GM12872 (cell line): ENCODE results near the gene APCDD1L.

Experiments
- TF ChIP-seq, protein P1 (sequence below): IDR thresholded peaks from 3 replicates; pipeline ENCODE4 v1.5.1; 2011; ENCODE audit warnings: low read depth, mild to moderate bottlenecking, low read length, moderate library complexity; ENCODE audit not compliant: insufficient read depth

APCDD1L gene

DNA sequence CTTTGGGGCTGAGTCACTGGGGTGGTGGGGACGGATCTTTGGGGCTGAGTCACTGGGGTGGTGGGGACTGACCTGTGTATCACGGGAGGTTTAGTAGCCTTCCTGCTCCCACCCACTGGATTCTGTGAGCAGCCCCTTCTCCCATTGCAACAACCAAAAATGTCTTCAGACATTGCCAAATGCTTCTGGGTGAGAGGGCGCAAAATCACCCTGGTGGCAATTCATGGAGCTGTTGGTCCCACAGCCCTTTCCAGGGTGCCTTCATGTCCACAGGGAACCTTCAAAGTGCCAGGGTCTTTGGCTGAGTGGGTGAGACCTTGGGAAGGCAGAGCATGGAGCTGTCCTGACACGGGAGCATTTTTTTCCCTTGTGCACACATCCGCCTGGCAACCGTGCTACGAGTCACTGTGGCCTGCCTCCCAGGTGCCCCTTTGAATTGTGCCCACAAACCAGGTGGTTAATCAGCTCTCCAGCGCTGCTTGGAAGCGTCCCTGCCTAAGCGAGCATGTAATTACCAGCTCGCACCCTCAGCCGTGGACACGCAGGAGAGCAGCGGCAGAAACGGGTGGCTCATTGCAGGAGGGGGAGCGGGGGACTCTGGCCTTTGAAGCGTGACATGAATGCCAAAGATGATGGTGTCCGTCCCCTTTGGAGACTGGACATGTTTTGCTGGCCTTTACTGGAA, 27.4 kb upstream of the APCDD1L start:
- TF ChIP-seq, protein P1, sequence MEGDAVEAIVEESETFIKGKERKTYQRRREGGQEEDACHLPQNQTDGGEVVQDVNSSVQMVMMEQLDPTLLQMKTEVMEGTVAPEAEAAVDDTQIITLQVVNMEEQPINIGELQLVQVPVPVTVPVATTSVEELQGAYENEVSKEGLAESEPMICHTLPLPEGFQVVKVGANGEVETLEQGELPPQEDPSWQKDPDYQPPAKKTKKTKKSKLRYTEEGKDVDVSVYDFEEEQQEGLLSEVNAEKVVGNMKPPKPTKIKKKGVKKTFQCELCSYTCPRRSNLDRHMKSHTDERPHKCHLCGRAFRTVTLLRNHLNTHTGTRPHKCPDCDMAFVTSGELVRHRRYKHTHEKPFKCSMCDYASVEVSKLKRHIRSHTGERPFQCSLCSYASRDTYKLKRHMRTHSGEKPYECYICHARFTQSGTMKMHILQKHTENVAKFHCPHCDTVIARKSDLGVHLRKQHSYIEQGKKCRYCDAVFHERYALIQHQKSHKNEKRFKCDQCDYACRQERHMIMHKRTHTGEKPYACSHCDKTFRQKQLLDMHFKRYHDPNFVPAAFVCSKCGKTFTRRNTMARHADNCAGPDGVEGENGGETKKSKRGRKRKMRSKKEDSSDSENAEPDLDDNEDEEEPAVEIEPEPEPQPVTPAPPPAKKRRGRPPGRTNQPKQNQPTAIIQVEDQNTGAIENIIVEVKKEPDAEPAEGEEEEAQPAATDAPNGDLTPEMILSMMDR: no peak

DNA sequence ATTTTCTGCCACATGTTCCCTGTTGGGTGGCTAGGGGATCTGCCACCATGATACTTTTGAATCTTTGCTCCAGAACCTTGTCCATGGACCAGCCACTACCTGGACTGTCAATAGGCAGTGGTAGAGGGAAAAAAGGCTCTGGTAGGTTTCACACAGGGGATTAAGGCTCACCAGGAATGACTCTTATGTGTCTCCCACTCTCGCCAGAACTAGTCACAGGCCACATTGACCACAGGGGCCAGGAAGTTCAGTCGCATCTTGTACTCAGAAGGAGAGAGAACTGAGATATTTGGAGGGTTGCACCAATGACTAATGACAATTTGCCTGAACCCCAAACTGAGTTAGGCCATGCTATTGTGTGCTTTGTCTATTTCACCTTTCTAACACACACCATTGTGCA, 23.6 kb upstream of the APCDD1L start:
- TF ChIP-seq, protein P1: no peak

DNA sequence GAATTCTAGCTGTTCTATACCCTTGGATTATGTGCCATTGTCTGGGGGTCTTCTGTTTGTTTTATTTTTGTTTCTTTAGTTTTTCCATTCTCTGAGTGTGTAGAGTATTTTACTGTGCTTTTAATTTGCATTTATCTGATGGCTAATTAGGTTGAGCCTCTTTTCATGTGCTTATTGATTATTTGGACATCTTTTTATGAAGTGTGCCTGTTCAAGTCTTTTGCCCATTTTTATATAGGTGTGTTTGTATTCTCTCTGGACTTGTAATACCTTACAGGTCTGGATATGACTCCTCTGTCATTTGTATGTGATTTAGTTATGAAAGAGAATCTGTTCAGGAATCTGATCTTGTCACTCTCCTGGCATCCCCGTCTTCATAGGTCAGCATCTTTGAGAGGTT, 22.6 kb upstream of the APCDD1L start:
- TF ChIP-seq, protein P1: no peak

DNA sequence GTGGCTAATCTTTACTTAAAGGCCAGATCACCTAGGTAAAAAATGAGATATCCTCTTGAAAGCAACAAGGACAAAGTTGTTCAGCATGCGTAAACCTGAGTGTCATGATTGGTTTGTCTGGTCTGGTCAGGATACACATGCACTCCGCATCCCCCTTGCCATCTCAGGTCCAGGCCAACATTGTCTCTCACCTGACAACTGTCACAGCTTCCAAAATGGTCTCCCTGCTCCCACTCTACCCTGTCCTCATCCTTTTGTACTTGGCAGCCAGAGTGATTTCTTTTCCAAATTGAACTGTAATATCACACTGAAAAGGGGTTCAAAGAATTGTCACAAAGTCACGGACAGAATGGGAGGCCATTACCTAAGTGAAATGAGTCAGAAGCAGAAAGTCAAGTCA, 21.1 kb upstream of the APCDD1L start:
- TF ChIP-seq, protein P1: no peak

DNA sequence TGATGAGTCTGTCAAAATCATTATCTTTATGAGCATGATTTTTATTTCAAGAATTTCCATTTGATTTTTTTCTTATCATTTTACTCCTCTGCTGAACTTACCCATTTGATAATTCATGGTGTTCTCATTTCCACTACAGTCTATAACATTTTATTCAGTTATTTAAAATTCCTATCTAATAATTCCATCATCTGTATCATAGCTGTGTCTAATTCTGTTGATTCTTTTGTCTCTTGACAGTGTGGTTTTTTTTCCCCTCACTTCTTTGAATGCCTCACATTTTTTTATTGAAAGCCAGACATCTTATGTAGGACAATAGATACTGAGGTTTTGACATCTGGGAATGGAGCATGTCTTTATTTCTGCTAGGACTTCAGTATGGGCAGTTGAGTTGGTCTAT, 16.5 kb upstream of the APCDD1L start:
- TF ChIP-seq, protein P1: no peak

DNA sequence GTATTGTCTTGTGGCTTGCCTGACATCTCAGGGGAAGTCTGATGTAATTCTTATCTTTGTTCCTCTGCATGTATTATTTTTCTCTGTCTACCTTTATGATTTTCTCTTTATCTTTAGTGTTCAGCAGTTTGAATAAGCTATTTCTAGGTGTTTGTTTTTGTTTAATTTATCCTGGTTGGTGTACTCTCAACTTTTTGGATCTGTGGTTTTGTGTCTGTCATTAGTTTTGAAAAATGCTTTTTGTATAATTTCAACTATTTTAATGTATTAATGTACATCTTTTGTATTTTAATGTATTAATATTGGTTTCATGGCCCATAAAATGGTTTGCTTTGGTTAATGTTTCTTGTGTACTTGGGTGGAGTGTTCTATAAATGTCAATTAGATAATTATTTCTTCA, 15.9 kb upstream of the APCDD1L start:
- TF ChIP-seq, protein P1: no peak

DNA sequence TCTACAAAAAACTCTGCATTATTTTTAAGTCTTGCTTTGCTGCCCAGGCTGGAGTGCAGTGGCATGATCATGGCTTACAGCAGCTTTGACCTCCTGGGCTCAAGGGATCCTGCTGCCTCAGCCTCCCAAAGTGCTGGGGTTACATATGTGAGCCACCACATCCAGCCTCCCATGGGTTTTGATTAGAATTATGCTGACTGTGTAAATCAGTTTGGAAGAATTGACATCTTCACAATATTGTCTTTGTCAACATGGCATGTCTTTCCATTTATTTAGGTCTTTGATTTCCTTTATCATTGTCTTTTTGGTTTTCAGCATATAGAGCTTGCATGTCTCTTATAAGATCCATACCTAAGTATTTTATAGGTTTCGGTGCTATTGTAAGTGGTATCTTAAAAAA, 13.2 kb upstream of the APCDD1L start:
- TF ChIP-seq, protein P1: no peak
